SK-N-SH (cell line): Measurements from ENCODE around the gene PELI3.

Experiments
- CTCF ChIP-seq: fragments of 200-600 bp; sonication (generic); IDR thresholded peaks from 2 replicates; pipeline ENCODE4 v1.6.1; 2017; ENCODE audit warnings: antibody characterized with exemption, mild to moderate bottlenecking, moderate library complexity
- YY1 ChIP-seq: IDR thresholded peaks from 2 replicates; pipeline ENCODE4 v1.4.0; 2012; ENCODE audit warnings: low read depth, mild to moderate bottlenecking

- TF ChIP-seq YY1 (no peak), CTCF (no peak)
Measured at GRCh38 chr11:66505276-66505816, 38.6 kb downstream of the PELI3 start.
